Loucy (cell line): ENCODE results near the gene TKT.

Source experiments
- EZH2phosphoT487 ChIP-seq: fragments of 200-600 bp; IDR thresholded peaks from 2 replicates; pipeline ENCODE4 v1.6.1; 2018; ENCODE audit warnings: antibody characterized with exemption, mild to moderate bottlenecking, moderate library complexity, borderline replicate concordance
- TF ChIP-seq, protein P1 (sequence below): fragments of 200-600 bp; sonication (generic); conservative IDR thresholded peaks from 2 replicates; pipeline ENCODE4 v1.5.1; 2014; ENCODE audit warnings: mild to moderate bottlenecking, antibody characterized with exemption, low read length

DNA sequence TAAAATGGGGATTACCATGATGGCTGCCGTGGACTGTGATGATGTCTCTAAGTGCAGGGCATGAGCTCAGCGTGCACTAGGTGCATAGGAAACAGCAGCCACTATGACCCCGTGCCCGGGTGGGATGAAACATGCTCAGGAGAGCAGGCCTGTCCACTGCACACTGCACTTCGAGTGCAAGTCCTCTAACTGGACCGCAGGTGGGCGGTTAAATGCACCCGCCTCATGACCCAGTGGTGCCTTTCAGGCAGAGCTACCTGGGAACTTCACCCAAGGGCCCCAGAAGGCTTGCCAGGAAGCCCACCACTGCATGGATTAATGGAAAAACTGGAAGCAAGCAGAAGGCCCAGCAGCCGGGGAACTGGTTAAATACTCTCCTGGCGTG, 60.8 kb downstream of the TKT start:
- TF ChIP-seq, protein P1, sequence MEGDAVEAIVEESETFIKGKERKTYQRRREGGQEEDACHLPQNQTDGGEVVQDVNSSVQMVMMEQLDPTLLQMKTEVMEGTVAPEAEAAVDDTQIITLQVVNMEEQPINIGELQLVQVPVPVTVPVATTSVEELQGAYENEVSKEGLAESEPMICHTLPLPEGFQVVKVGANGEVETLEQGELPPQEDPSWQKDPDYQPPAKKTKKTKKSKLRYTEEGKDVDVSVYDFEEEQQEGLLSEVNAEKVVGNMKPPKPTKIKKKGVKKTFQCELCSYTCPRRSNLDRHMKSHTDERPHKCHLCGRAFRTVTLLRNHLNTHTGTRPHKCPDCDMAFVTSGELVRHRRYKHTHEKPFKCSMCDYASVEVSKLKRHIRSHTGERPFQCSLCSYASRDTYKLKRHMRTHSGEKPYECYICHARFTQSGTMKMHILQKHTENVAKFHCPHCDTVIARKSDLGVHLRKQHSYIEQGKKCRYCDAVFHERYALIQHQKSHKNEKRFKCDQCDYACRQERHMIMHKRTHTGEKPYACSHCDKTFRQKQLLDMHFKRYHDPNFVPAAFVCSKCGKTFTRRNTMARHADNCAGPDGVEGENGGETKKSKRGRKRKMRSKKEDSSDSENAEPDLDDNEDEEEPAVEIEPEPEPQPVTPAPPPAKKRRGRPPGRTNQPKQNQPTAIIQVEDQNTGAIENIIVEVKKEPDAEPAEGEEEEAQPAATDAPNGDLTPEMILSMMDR, result no peak
- TF ChIP-seq EZH2phosphoT487, result no peak
